Fibroblast of pulmonary artery (primary cell): Measurements from ENCODE around the gene MCOLN1.
"Not testable (repeated sequence)": the region's sequence is repeated elsewhere in the genome, so short reads cannot be mapped to it uniquely, and the experiment has no call there.

Experiments used
- DNase-seq: peaks from one replicate; pipeline ENCODE4 v3.0.0-alpha.2; 2010; ENCODE audit warnings: low read depth
- H3K4me3 ChIP-seq: replicated peaks from 2 replicates; pipeline ENCODE4 v1.5.1; 2011; ENCODE audit warnings: low read depth, mild to moderate bottlenecking, control low read depth, low read length, moderate library complexity
- CTCF ChIP-seq: IDR thresholded peaks from 2 replicates; pipeline ENCODE4 v1.5.1; 2011; ENCODE audit warnings: mild to moderate bottlenecking, control low read depth, low read length, inconsistent platforms; ENCODE audit errors: missing control alignments

MCOLN1 gene

GRCh38 chr19:7535998-7536695 lies 13.7 kb downstream of the MCOLN1 start:
- H3K4me3 ChIP-seq, result peak overlapping the region; percentile 93
- no peak for DNase-seq
- TF ChIP-seq CTCF, result no peak

GRCh38 chr19:7538990-7539389 lies 16.6 kb downstream of the MCOLN1 start:
- H3K4me3 ChIP-seq, DNase-seq: not testable (repeated sequence)

GRCh38 chr19:7539827-7540425 lies 17.5 kb downstream of the MCOLN1 start:
- DNase-seq, result no peak
- no peak for TF ChIP-seq CTCF
- no peak overlapping the region for H3K4me3 ChIP-seq

GRCh38 chr19:7540761-7541474 lies 18.5 kb downstream of the MCOLN1 start:
- no peak for TF ChIP-seq CTCF
- DNase-seq, result peak; percentile 40

GRCh38 chr19:7541475-7541824 lies 19.0 kb downstream of the MCOLN1 start:
- TF ChIP-seq CTCF, result no peak
- no peak for DNase-seq
- no peak overlapping the region for H3K4me3 ChIP-seq

More at GRCh38 chr19:7540761-7541474, 18.5 kb downstream of the MCOLN1 start:
- no peak overlapping the region for H3K4me3 ChIP-seq

GRCh38 chr19:7541828-7542443 lies 19.5 kb downstream of the MCOLN1 start:
- no peak for DNase-seq
- TF ChIP-seq CTCF, result no peak
- no peak overlapping the region for H3K4me3 ChIP-seq

GRCh38 chr19:7542556-7543348 lies 20.3 kb downstream of the MCOLN1 start:
- DNase-seq, result no peak
- H3K4me3 ChIP-seq, result no peak overlapping the region
- TF ChIP-seq CTCF, result no peak
